HepG2 (cell line): Measurements from ENCODE around the gene IPPK. TPM values are rescaled to one million over a fixed set of nuclear protein-coding genes. Genes with fewer than 3 reads are reported as not detected.

Experiments
- ATAC-seq: fragments of 200-7000 bp; cut with Tn5 transposase; 3 replicates; pipeline ENCODE4 v1.9.1; 2020; ENCODE audit warnings: mild to moderate bottlenecking, moderate library complexity
- BruUV-seq: library from RNA; stranded (reverse); fragments of 400-500 nt; replicated peaks from 2 replicates; lab custom pipeline; 2021; lab: Mats Ljungman, UMichigan
- CTCF ChIA-PET: fragments of 300-600 bp; formaldehyde crosslinking; extraction: SDS; loops from one replicate; lab custom pipeline; 2021; ENCODE audit warnings: low total read pairs, inconsistent platforms, low intra/inter-chr PET ratio; lab: Yijun Ruan, JAX
- POLR2A ChIA-PET: fragments of 350-600 bp; sonication (Branson Sonifier 250); formaldehyde crosslinking; loops from one replicate; lab custom pipeline; 2020; ENCODE audit warnings: antibody characterized with exemption, inconsistent platforms; lab: Yijun Ruan, JAX
- DNase-seq: peaks from one replicate; pipeline ENCODE4 v3.0.0-alpha.2; 2015; ENCODE audit warnings: low spot score
- FAIRE-seq: peaks from 3 replicates; lab custom pipeline; 2011; peaks lifted over from hg19 to GRCh38; lab: Jason Lieb, UNC
- H2AFZ ChIP-seq: one replicate; pipeline ENCODE4 v1.6.1; 2011; ENCODE audit warnings: low read length, inconsistent platforms
- H3K27ac ChIP-seq: fragments of 300-600 bp; 3 replicates; pipeline ENCODE4 v1.8.0; 2011; ENCODE audit warnings: mixed run types, mild to moderate bottlenecking, mixed read lengths, low read length, inconsistent platforms; ENCODE audit not compliant: insufficient read depth; ENCODE audit errors: extremely low read length
- H3K27me3 ChIP-seq, 2 experiments: fragments of 200-600 bp in 1 of 2; 2 replicates in 1 of 2; 3 replicates in 1 of 2; pipeline versions ENCODE4 v1.6.0 to v1.8.0; 2011; ENCODE audit warnings: low read length in 2 of 2, mild to moderate bottlenecking in 2 of 2, moderate library complexity in 2 of 2, inconsistent platforms in 1 of 2; ENCODE audit not compliant: insufficient read depth in 2 of 2, control insufficient read depth in 1 of 2
- H3K36me3 ChIP-seq, 2 experiments: fragments of 200-600 bp in 1 of 2; replicated peaks in 1 of 2; 2 replicates in 1 of 2; 3 replicates in 1 of 2; pipeline versions ENCODE4 v1.5.1 to v1.8.0; 2011; ENCODE audit warnings: low read length in 2 of 2, inconsistent platforms in 1 of 2; ENCODE audit not compliant: insufficient read depth in 2 of 2, control insufficient read depth in 1 of 2
- H3K4me1 ChIP-seq: 2 replicates; pipeline ENCODE4 v1.5.1; 2012; ENCODE audit warnings: low read length, inconsistent platforms; ENCODE audit not compliant: insufficient read depth
- H3K4me2 ChIP-seq: 2 replicates; pipeline ENCODE4 v1.6.0; 2011; ENCODE audit warnings: low read depth, low read length, inconsistent platforms
- H3K4me3 ChIP-seq, 3 experiments: fragments of 200-600 bp in 1 of 3; sonication (generic), shearing (Covaris generic) in 1 of 3; replicated peaks in 1 of 3; 2 replicates each; pipeline ENCODE4 v1.5.1; 2011 to 2016; ENCODE audit warnings: low read length in 3 of 3, inconsistent platforms in 2 of 3, low read depth in 2 of 3, mild to moderate bottlenecking in 2 of 3, control low read depth in 1 of 3, mixed read lengths in 1 of 3; ENCODE audit not compliant: insufficient read depth in 1 of 3
- H3K79me2 ChIP-seq: one replicate; pipeline ENCODE4 v1.6.1; 2011; ENCODE audit warnings: low read length, inconsistent platforms; ENCODE audit not compliant: insufficient read depth
- H3K9ac ChIP-seq: 2 replicates; pipeline ENCODE4 v1.6.0; 2011; ENCODE audit warnings: mild to moderate bottlenecking, low read depth, low read length, inconsistent platforms; ENCODE audit not compliant: insufficient read depth
- H3K9me3 ChIP-seq: 2 replicates; pipeline ENCODE4 v1.5.1; 2012; ENCODE audit warnings: mild to moderate bottlenecking, low read length
- H4K20me1 ChIP-seq: 2 replicates; pipeline ENCODE4 v1.6.0; 2011; ENCODE audit warnings: inconsistent platforms, mild to moderate bottlenecking, low read length, moderate library complexity; ENCODE audit not compliant: insufficient read depth
- CCDC6 ChIP-seq: sonication (generic); formaldehyde crosslinking; IDR thresholded peaks from 2 replicates; pipeline ENCODE4 v1.8.1; 2022; ENCODE audit warnings: mild to moderate bottlenecking, missing genetic modification reagents, moderate library complexity
- SMARCE1 ChIP-seq: fragments of 450-650 bp; IDR thresholded peaks from 2 replicates; pipeline ENCODE4 v1.6.1; 2017; ENCODE audit warnings: borderline replicate concordance
- TCF12 ChIP-seq, 2 experiments: fragments of 450-650 bp in 1 of 2; sonication (generic) in 1 of 2; formaldehyde crosslinking in 1 of 2; IDR thresholded peaks; 2 replicates each; pipeline versions ENCODE4 v1.6.1 to v1.8.0; 2017 to 2022; ENCODE audit warnings: antibody characterized with exemption in 1 of 2, mild to moderate bottlenecking in 1 of 2, missing genetic modification reagents in 1 of 2, moderate library complexity in 1 of 2
- ZNF235 ChIP-seq: sonication (generic); formaldehyde crosslinking; IDR thresholded peaks from 2 replicates; pipeline ENCODE4 v1.8.1; 2023; ENCODE audit warnings: mild to moderate bottlenecking, missing genetic modification reagents, borderline replicate concordance
- ZNF501 ChIP-seq: sonication (generic); formaldehyde crosslinking; IDR thresholded peaks from 2 replicates; pipeline ENCODE4 v1.5.1; 2020; ENCODE audit warnings: mild to moderate bottlenecking, moderate library complexity, missing genetic modification reagents
- ZNF772 ChIP-seq: sonication (generic); formaldehyde crosslinking; IDR thresholded peaks from 2 replicates; pipeline ENCODE4 v1.5.0; 2020; ENCODE audit warnings: mild to moderate bottlenecking, missing genetic modification reagents
- WGBS: methylation state at CpG from one replicate; pipeline ENCODE4 v1.1.6; 2017; ENCODE audit warnings: low lambda C conversion rate; 5-methylcytosine and 5-hydroxymethylcytosine counted together
- in situ Hi-C: cut with HindIII; loops from 2 replicates; pipeline ENCODE4 v1.10.0; 2017; ENCODE audit warnings: low pct_unique_long_range_greater_than_20kb; ENCODE audit not compliant: extremely low pct_ligation_motif_present
- intact Hi-C: fragments of 100-400 bp; cut with micrococcal nuclease; formaldehyde crosslinking; loops from one replicate; pipeline ENCODE4 v1.10.0; 2022; ENCODE audit not compliant: unreplicated experiment
- polyA plus RNA-seq, 8 experiments: library from polyadenylated mRNA; depleted of rRNA in 3 of 8; stranded (reverse) in 7 of 8; unstranded in 1 of 8; fragments of >200 nt; fragmentation: Illumina TruSeq in 4 of 8; extraction: Trizol in 4 of 8; gene quantifications; 2 replicates each; pipeline versions ENCODE4 v1.2.1 to v1.2.3, GENCODE V29; 2011 to 2016; ENCODE audit warnings: low read depth in 4 of 8, missing spikeins in 1 of 8, mixed read lengths in 1 of 8; ENCODE audit not compliant: insufficient read depth in 1 of 8
- total RNA-seq, 5 experiments: library from RNA; depleted of rRNA; stranded (reverse); fragments of >200 nt; fragmentation: Illumina TruSeq; extraction: Trizol; gene quantifications; 2 replicates each; pipeline ENCODE4 v1.2.3, GENCODE V29; 2016; ENCODE audit warnings: low read depth in 1 of 5
- TF ChIP-seq, protein P1 (sequence below): sonication (generic); formaldehyde crosslinking; IDR thresholded peaks from 2 replicates; pipeline ENCODE4 v1.8.0; 2022; ENCODE audit warnings: mild to moderate bottlenecking, missing genetic modification reagents, borderline replicate concordance

The IPPK gene
- total and polyA plus RNA-seq, 2 of the 13 experiments (the other 11 are each of a cell fraction or from before 2014, with no cell fraction given) = 9.9 to 14.1 TPM

- no peak for TF ChIP-seq SMARCE1
- TF ChIP-seq, protein P1, sequence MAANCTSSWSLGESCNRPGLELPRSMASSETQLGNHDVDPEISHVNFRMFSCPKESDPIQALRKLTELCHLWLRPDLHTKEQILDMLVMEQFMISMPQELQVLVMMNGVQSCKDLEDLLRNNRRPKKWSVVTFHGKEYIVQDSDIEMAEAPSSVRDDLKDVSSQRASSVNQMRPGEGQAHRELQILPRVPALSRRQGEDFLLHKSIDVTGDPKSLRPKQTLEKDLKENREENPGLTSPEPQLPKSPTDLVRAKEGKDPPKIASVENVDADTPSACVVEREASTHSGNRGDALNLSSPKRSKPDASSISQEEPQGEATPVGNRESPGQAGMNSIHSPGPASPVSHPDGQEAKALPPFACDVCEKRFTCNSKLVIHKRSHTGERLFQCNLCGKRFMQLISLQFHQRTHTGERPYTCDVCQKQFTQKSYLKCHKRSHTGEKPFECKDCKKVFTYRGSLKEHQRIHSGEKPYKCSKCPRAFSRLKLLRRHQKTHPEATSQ (CRISPR knock-in tag) = no peak
- TF ChIP-seq CCDC6 = no peak
- TF ChIP-seq ZNF235 (CRISPR knock-in tag) = no peak
- TF ChIP-seq ZNF501 = no peak
- TF ChIP-seq TCF12 (IDR thresholded peaks at IDR 0.05) = no peak
- TF ChIP-seq TCF12 (CRISPR knock-in tag; IDR thresholded peaks at IDR 0.05) = no peak
- TF ChIP-seq ZNF772 (CRISPR knock-in tag) = no peak
- in situ Hi-C loops (no loop called here), intact Hi-C loops (no loop called here)
- Histone ChIP-seq H2AFZ (no peak overlapping the region), H3K4me2 (no peak overlapping the region), H3K9ac (no peak overlapping the region), H3K27me3 (no peaks in the 10 kb centered on the region), H3K4me1 (peaks cover 15% of the 10 kb centered on the region), H4K20me1 (no peaks in the 10 kb centered on the region), H3K9me3 (no peaks in the 10 kb centered on the region), H3K27ac (no peak overlapping the region), H3K79me2 (no peaks in the 10 kb centered on the region), H3K4me3 (no peak overlapping the region), H3K36me3 (no peaks in the 10 kb centered on the region)
- POLR2A ChIA-PET = no interaction called here
- BruUV-seq = no TSS peak
- FAIRE-seq (no peak), ATAC-seq (no peak), DNase-seq (no peak)
- WGBS = 70% methylated on average over 7 of the region's 7 CpGs
- CTCF ChIA-PET = no interaction called here
These were observed 76.7 kb downstream of the IPPK start for GRCh38 chr9:92592946-92593861.
